Stimulated activated CD8-positive, alpha-beta memory T cell treated with anti-CD3 and anti-CD28 coated beads, Interleukin-4, amount 100 ng/mL, for 4 hours (primary cell): ENCODE data around the gene ACSF3.
"Not testable (repeated sequence)": the region's sequence is repeated elsewhere in the genome, so short reads cannot be mapped to it uniquely, and the experiment has no call there.

Experiments
- DNase-seq, 2 donors: peaks; one replicate each; pipeline ENCODE4 v3.0.0-alpha.2; 2020; ENCODE audit warnings: low read depth in 2 of 2, low spot score in 1 of 2

Gene ACSF3

DNA sequence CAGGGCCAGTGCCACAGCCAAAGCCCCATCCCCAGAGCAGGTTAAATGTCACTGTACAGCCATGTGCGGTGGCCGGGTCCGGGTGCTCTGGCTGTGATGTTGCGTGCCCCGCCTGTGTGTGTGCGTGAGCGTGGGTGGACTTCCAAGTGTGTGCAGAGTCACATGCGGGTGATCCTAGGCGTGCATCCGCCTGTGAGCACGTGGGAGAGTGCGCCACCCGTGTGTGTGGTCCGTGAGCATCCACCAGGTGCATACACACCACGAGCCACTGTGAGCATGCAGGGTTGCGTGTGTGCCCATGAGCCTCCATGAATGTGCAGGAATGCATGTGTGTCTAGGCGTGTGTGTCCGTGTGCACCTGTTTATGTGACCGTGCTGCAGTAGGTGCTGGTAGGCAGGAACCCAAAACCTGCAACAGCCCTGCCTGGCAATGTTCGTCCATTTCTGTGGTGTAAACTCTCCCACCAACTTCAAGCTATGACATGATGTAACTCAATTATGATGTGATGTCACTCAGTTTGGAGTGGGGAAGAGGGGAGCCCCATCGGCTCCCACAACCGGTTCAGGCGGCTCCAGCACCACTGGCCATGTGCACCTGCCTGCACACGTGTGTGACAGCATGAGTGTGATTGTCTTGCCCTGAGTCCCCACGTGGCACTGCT, 37.6 kb upstream of the ACSF3 start:
- DNase-seq, result no peak

DNA sequence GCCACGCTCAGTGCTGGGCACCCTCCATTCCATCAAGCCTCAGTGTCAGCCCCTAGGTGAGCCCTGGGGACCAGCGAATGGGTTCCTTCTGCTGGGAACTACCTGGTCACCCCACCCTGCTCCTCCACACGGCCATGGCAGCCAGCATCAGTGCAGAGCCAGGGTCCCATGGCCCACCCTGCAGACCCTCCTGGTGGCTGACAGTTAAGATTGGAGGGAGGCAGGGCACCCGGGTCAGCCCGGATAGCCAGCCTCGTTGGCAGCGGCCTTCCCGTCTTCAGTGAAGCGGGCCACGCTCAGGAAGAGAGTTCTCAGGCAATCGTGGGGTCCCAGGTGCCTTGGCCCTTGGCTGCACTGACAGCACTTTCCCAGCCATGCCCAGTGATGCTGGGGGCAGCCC, 37.1 kb upstream of the ACSF3 start:
- DNase-seq, result no peak

DNA sequence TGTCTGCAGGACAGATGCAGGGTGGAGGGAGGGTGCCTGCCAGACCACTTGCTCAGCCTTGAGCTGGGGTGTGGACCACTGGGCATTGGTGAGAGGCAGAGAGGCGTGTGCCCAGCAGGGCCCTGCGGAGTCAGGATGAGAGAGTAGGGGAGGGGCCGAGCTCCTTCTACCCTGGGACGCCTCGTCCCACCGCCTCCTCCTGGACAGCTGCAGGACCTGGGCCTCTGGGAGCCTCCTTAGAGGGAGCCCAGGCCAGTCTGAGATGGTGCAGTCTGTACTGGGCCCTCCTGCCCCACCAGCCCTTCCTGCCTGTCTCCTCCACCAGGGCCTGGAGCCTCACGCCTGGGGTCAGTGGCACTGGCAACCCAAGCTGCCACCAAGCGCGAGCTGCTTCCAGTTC, 35.9 kb upstream of the ACSF3 start:
- no peak for DNase-seq

GRCh38 chr16:89058812-89059211, 34.8 kb upstream of the ACSF3 start:
- no peak for DNase-seq

GRCh38 chr16:89060207-89060794, 33.4 kb upstream of the ACSF3 start:
- DNase-seq, result no peak

GRCh38 chr16:89061086-89061485, 32.6 kb upstream of the ACSF3 start:
- DNase-seq, result no peak

DNA sequence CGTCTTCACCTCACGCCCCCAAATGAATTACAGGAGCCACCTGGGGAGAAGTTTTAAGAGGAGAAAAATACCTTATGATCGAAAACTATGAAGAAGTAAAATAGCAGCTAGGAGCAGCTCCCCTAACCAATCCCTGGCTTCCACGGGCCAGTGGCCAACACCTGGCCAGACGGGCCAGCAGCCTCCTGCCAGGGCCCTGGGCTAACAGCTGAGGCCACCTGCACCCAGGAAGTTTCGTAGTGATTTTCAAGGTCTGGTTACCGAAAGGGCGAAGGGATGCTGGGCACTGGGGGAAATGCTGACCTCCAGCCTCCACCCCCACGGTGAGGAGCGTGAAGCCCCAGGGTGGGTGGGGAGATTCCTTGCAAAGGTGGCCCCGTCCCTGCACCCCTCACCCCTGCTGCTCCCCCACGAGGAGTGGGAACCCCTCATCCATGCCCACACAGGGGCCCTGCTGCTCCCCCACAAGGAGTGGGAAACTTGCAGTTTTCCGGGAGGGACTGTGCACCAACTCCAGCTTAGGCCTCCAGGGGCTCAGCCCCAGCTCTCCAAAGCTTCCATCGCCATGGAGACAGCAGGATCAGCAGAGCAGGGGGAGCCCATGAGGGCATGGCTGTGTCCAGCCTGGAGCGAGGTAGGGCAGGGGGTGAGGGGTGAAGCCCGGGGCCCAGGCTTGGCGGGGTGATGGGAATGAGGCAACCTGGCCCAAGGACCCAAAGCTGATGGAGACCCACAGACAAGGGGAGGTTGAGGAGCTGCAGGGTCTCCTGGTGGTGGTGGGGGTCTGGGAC, 31.9 kb upstream of the ACSF3 start:
- no peak for DNase-seq

DNA sequence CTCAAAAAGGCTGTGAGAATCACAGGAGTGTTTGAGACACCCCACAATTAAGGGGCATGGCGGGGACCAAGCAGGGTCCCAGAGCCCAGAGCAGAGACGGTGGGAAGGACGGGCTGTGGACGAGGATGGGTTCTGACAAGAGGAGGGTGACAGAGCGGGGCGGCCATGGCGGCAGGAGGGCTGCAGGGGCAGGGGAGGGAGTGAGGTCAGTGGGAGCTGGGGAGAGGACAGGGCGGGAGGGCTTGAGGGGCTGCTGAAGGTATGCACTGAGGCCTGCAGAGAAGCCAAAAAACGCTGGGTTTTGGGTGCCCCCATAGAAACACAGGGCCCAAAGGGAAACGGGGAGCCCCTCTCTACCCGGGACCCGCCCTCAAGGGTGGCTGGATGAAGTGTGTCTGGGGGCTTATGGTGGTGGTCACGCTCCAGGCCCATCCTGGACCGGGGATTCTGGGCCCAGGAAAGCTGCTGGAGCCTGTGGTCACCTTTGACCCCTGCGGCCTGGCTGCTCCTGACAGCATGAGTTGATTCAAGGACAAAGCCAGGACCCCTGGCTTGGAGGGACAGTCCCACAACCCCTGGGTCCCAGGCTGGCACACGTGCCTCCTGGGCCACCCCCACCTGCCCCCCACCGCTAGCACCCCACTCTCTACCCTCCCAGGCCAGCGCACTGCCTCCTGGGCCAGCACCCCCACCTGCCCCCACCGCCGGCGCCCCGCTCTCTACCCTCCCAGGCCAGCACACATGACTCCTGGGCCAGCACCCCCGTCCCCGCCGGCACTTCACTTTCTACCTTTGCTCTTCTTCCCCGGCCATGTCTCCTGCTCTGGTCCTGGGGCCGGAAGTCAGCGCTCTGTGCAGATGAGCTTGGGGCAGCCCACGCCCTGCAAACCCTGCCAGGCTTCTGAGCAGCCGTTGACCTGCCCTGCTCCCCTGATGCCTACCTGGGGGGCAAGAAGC, 31.0 kb upstream of the ACSF3 start:
- no peak for DNase-seq

- DNase-seq, result no peak
Measured at GRCh38 chr16:89063768-89064320, 29.8 kb upstream of the ACSF3 start.

DNA sequence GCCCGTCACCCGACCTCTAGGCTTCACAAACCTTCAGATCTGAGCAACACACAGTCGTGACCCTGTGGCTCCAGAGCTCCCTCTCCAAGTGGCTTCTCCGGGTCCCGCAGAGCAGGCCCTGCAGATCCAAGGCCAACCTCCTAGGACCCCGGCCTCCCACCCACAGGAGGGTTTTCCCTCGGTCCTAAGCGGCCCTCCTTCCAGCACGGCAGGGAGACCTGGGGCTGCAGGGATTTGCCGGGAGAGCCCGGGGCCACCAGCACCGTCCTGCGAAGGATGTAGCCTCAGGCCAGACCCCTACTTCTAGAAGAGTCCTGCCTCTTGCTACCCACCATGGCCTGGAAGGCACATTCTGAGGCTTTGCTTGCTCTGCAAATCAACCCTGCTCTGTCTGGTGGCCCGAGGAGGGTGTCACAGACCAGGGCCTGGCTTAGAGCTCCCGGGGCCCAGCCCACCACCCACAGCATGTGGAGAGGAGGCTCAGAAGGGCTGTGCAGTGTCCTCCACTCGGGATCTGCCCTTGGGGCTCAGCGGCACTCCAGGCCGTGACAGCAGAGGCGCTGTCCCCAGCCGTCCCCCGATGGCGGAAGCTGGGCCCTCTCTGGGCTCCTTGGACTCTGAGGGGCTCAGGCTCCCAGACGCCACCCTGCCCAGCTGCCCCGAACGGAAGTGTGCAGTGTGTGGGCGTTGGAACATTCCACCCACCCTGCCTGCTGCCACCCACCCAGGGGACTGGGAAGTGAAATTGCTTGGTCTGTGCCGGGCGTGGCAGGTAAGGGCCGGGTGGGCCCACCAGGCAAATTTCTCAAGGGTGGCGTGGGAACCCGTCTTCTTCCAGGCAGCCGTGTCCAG, 28.8 kb upstream of the ACSF3 start:
- no peak for DNase-seq

- DNase-seq, result no peak
Measured at GRCh38 chr16:89065458-89065822, 28.2 kb upstream of the ACSF3 start.

DNA sequence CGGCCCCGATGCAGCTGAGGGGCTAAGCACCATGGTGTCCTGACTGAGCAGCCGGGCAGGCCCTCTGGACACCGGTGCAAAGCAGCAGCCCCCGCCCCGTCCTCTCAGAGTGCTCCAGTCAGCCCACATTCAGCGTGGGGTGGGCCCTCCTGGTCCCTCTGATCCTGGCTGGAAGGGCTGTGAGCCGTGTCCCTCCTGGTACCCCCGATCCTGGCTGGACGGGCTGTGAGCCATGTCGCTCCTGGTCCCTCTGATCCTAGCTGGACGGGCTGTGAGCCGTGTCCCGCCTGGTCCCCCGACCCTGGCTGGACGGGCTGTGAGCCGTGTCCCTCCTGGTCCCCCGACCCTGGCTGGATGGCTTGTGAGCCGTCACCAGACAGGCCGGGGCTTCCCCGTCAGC, 26.9 kb upstream of the ACSF3 start:
- DNase-seq, result no peak

GRCh38 chr16:89067677-89068443, 25.8 kb upstream of the ACSF3 start:
- DNase-seq, result no peak

DNA sequence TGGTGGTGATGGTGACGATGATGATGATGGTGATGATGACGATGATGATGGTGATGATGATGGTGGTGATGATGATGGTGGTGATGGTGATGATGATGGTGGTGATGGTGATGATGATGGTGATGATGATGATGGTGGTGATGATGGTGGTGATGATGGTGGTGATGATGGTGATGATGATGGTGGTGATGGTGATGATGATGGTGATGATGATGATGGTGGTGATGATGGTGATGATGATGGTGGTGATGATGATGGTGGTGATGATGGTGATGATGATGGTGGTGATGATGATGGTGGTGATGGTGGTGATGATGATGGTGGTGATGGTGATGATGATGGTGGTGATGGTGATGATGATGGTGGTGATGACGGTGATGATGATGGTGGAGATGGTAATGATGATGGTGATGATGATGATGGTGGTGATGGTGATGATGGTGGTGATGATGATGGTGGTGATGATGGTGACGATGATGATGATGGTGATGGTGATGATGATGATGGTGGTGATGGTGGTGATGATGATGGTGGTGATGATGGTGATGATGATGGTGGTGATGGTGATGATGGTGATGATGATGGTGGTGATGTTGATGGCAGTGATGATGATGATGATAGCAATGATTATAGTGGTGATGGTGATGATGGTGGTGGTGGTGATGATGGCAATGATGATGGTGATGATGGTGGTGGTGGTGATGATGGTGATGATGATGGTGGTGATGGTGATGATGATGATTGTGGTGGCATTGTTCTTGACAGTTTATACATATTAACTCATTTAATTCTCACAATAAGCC, 24.6 kb upstream of the ACSF3 start:
- not testable (repeated sequence) for DNase-seq

DNA sequence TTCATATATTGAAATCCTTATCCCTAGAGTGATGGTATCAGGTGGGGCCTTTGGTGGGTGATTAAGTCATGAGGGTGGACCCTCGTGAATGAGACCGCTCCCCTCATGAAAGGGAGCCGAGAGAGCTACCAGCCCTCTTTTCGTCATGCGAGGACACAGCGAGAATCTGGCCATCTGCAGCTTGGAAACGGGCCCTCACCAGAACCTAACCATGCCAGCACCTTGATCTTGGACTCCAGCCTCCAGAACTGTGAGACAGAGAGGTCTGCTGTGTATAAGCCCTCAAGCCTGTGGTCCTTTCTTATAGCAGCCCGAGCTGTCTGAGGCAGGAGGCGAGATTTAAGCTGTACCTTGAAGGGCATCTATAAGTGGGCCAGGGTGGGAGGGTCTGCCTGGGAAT, 23.7 kb upstream of the ACSF3 start:
- DNase-seq, result no peak

DNA sequence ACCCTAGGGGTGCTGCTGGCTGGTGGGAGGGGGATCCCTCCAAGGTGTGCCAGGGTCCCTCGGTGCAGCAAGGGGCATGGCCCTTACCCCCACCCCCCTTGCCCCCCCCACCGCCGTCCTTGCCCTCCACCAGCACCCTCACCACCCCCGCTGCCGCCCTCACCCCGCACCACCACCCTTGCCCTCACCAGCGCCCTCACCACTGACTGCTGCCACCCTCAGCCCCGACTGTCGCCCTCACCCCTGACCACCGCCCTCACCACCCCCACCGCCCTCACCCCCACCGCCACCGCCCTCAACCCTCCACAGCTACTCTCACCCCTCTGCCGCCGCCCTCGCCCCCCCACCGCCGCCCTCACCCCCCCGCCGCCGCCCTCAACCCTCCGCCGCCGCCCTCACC, 23.1 kb upstream of the ACSF3 start:
- no peak for DNase-seq

- DNase-seq, result no peak
Measured at GRCh38 chr16:89071686-89072547, 21.7 kb upstream of the ACSF3 start.
